OCI-LY3 (cell line): ENCODE results near the gene HTR1D.

ENCODE experiments used
- CTCF ChIP-seq: fragments of 200-600, 300-600 bp; sonication (generic); IDR thresholded peaks from 2 replicates; pipeline ENCODE4 v1.5.1; 2014; ENCODE audit warnings: antibody characterized with exemption, low read length, low read depth
- EZH2phosphoT487 ChIP-seq: fragments of 200-600 bp; shearing (Covaris generic); IDR thresholded peaks from 2 replicates; pipeline ENCODE4 v1.6.1; 2018; ENCODE audit warnings: antibody characterized with exemption, mixed run types, low read depth

- no peak for TF ChIP-seq CTCF
- TF ChIP-seq EZH2phosphoT487, result no peak
These were observed 29.7 kb downstream of the HTR1D start for GRCh38 chr1:23187637-23188036.
